GM20000 (cell line): ENCODE data around the gene GPC3.

Source experiments
- DNase-seq: peaks from one replicate; pipeline ENCODE4 v3.0.0; 2012; ENCODE audit warnings: low spot score
- CTCF ChIP-seq: IDR thresholded peaks from 2 replicates; pipeline ENCODE4 v1.5.1; 2012; ENCODE audit warnings: mild to moderate bottlenecking, control low read depth; ENCODE audit errors: extremely low read depth, missing control alignments

GPC3 gene

GRCh38 chrX:133953078-133953477 lies 32.3 kb downstream of the GPC3 start:
- no peak for DNase-seq
- TF ChIP-seq CTCF, result no peak

- TF ChIP-seq CTCF, result no peak
- no peak for DNase-seq
These were observed 34.3 kb downstream of the GPC3 start for GRCh38 chrX:133951098-133951497.

GRCh38 chrX:133950214-133950613 lies 35.2 kb downstream of the GPC3 start:
- no peak for DNase-seq
- TF ChIP-seq CTCF, result no peak

- no peak for DNase-seq
- TF ChIP-seq CTCF, result no peak
These were observed 36.5 kb downstream of the GPC3 start for GRCh38 chrX:133948895-133949294.

GRCh38 chrX:133947996-133948395 lies 37.4 kb downstream of the GPC3 start:
- TF ChIP-seq CTCF, result no peak
- no peak for DNase-seq

GRCh38 chrX:133947022-133947421 lies 38.4 kb downstream of the GPC3 start:
- no peak for TF ChIP-seq CTCF
- DNase-seq, result no peak

- DNase-seq, result no peak
- no peak for TF ChIP-seq CTCF
These were observed 41.9 kb downstream of the GPC3 start for GRCh38 chrX:133943507-133943906.
